AG08396 (cell line): Measurements from ENCODE around the gene SH3TC2.
A peak's percentile ranks its signal among the peaks of the same experiment; 100 is the strongest.

ENCODE experiments used
- DNase-seq: peaks from one replicate; pipeline ENCODE4 v3.0.0; 2012; ENCODE audit warnings: low spot score, mixed read lengths

SH3TC2 gene

DNA sequence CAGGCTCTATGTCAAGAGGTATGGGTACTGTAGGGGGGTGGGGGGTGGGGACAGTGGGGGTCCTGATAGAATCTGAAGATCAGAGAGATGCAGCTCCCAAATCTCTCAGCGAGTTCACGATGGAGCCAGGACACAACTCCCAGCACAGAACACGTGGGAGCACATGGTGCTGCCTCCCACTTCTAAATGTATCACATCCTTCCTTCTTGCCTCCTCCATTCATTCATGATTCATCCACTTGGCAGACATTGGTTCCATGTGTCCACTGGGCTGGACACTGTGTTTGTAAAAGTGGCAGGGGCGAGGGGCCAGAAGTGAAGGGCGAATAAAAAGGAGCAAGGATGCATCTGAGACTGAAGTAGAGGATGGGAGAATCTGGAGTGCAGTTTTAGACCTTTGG is 33.9 kb downstream of the SH3TC2 start:
- DNase-seq = no peak

DNA sequence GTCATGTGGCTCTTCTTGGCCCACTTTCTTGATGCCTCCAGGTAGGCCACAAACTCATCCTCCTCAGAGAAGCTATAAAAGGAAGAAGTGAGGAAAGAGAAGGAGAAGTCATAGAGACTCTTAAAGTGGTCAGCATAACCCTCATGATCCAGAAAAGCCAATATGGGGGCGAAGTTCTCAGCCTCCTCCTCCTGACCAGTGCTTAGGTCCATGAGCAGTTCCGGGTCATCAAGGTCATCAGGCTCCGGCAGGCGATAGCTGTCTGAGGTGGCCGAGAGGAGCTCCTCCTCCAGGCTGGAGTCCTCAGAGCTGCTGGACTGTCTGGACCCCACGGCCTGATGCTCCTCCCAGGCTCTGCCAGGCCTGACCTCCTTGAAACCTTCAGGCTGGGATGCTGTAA is 34.7 kb downstream of the SH3TC2 start:
- no peak for DNase-seq

DNA sequence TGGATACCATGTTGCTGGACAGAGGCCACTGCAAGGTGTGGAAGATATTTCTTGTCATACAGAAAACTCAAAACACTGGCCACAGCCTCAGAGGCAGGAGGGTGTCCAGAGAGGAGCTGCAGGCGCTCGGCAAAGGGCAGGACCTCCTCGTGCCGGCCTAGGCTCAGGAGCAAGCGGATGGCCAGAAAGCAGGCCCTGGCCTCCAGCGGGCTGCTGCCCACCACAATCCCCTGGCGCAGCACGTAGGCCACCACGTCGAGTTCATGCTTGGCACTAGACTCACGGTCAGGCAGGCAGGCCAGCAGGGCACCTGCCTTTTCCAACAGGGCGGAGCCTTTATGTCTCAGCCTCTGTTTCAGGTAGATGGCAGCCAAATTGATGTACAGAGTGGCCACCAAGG is 35.2 kb downstream of the SH3TC2 start:
- DNase-seq = no peak

DNA sequence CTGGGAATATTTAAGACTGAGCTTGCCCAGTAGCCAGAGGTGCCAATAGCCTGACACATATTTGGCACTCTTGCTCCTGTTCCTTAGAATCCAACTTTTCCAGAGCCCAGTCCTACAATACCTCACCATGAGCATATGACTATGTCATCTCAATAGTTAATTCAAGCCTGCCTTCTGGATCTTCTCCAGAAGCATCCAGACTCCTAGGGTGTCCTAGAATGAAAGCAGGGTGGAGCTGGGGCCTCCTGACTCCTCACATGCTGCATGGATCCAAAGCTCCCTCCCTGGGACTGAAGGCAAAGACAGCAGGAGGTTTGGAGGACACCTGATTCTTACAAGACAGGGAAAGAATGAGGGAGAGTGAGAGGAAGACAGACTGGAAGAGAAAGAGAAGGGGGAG is 37.9 kb downstream of the SH3TC2 start:
- no peak for DNase-seq

DNA sequence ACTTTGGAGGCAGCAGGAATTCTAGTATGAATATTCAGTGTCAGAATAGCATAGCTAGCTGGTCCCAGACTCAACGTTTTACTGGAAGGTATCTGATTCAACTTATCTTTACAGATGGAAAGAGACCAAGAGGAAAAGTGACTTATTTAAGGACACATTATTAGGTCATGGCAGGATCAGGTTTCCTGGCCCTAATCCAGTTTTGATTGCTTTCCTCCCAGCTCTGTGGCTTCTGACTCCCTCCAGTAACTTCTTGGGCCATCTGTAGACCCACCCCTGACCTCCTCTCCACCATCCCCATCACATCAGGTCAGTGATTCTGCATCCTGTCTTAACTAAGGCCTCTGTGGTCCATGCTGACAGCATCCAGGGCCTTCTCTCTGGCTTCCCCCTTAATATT is 38.4 kb downstream of the SH3TC2 start:
- peak; percentile 35 for DNase-seq

DNA sequence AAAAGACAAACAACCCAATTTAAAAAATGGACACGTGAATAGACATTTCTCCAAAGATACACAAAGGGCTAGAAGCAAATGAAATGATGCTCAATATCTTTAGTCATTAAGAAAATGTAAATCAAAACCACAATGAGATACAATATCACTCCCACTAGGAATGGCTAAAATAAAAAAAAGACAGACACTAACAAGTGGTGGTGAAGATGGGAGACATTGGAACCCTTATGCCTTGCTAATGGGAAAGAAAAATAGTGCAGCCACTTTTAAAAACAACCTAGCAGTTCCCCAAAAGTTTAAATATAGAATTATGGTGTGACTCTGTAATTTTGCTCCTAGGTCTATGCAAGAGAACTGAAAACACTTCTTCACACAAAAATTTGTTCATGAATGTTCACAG is 40.7 kb downstream of the SH3TC2 start:
- DNase-seq = no peak

DNA sequence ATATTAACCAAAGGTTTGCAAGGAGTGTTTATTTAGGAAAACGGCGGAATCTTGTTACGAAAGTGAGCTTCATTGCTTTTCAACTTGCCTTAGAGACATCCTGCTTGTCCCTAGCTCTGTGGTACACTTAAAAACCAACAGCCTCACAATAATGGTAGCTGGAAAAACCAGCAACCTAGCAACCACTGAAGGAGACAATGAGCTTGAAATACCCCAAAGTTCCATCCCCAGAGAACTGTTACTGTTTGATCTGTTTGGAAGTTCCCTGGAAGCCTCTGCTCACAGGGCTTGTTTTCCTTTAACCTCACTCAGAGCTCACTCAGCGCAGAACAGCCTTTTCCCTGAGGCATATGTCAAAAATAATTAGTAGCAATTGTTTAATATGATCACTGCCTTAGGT is 43.2 kb downstream of the SH3TC2 start:
- DNase-seq = no peak

DNA sequence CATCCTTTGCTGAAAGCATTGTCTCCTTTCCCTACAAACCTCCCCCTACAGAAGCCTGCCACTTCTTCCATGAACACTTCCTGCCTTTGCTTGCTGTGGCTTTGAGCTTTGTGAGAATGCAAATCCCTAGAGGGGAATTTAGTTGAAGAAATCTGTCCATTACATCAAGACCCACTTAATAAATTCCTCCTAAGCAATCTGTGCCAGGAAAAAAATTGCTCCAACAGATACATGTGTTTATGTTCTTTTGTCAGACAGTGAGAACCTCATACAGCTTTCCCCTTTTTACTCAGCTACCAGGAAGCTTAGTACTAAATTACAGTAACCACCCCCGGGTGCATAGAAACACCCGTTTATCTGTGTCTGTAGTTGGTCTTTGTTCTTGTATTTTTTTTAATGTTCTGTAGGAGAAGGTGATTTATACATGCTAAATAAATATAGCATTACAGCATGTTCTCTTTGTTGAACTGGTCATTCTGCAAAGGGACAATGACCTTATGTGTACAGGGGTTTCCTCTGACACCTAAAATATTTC is 43.9 kb downstream of the SH3TC2 start:
- no peak for DNase-seq

DNA sequence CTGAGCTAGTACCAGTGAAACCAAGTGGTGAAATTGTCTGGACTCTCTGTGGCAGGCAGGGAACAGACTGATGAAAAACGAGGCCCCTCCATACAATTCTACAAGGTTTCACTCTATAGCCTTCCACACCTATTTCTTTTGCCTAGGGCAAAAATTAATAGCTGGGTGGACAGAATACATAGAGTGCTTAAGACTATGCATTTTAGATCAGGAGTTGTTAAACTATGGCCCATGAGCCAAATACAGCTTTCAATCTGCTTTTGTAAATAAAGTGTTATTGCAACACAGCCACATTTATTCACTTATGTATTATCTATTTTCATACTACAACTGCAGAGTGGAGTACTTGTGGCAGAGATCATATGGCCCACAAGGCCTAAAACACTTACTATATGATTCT is 45.2 kb downstream of the SH3TC2 start:
- no peak for DNase-seq

DNA sequence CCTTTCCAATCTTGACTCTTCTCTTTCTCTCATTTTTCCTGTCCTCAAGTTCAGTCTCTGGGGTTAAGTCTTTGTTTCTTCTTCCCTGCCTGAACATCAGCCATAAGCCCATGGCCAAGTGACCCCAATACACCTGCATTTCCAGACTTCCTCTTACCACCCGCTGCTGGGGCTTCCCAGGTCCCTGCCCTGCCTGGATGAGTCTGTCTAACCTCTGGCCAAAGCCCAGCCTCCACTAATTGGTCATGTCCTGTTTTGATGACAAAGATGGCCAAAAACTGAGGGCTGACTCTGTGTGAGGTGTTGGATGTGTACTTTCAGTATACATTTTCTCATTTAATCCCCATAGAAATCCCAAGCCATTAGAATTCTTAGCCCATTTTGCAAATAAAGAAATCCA is 47.3 kb downstream of the SH3TC2 start:
- DNase-seq = no peak

DNA sequence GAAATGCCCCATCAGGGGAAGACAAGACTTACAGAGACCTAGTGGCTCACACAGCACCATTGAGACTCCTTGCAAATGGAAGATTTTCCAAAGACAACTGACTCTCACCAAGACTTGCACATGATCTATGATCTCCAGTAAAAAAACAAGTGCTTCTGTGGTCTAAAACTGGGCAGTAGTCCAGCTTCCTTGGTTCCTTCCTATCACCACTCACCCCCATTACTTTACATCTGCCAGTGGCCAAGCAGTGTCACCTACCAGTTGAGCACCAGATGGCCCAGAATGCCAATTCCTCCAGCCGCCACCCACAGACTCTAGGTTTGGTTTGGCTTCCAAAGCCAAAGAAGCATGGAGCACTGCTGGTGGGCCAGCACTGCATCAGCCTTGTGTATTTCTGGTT is 47.7 kb downstream of the SH3TC2 start:
- DNase-seq = no peak

DNA sequence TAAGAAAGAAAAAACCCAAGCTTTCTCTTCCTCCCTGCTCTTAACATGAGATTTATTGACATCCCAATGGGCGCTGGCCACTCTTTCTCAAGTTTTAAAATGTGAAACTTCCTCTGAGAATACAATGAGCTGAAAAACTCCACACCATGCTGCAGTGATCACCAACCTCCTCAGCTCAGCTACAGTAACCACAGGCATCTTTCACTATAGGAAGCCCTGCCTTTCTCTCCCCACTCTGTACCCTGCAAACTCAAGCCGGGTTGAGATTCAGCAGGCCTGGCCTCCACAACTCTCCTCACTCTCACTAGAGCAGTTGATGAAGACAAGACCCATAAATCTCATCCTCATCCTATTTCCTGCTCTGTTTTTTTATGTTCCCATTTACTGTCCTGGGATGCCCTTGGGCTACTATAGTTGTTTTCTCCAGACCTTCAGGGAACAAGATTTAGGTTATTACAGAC is 48.3 kb downstream of the SH3TC2 start:
- no peak for DNase-seq

DNA sequence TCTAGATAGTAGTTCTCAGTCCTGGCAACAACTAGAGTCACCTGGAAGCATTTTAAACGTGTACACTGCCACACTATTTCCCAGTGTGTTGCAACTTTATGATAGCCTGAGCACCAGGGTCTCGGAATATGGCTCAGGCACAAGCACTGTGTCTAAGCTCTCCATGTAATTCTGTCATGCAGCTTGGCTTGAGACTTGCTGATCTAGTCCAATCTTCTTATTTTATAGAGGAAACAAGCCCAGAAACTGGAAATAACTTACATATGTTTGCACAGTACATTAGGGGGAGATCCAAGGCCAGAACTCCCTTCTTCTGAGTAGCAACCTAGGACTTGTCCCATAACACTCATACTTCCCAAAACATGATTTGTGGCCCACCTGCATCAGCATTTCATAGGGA is 49.1 kb downstream of the SH3TC2 start:
- DNase-seq = no peak

DNA sequence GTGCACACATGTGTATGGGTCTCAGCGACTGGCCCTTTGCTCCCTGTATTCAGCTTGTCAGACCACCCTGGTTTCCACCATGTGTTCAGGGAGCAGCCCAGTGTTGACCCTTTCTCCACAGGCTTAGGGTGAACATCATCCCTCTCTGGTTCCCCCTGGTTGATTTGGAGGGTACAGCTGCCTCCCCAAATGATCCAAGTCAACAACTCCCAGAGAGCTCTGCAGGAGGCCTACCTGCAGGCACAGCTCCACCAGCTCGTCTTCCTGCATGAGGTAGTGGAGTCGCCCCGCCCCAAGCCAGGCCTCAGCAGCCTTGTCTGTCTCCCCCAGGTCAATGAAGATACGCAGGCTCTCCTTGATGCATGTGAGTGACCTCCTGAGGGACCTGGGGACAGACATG is 50.5 kb downstream of the SH3TC2 start:
- no peak for DNase-seq

DNA sequence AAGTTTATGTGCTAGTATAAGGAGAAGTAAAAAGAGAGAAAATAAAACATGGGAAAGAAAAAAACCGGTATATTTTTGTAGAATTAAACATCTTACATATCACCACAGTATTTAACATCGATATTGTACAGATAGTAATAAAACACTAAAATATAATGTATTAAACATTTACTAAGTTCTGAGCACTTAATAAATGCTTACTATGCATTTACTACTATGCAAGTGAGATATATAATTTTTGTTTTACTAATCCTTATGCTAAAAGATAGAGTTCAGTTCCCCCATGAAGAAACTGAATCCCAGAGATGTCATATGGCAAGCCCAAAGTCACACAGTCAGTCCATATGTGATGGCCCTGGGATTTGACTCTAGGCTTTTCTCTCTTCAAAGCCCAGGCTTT is 51.1 kb downstream of the SH3TC2 start:
- DNase-seq = no peak

DNA sequence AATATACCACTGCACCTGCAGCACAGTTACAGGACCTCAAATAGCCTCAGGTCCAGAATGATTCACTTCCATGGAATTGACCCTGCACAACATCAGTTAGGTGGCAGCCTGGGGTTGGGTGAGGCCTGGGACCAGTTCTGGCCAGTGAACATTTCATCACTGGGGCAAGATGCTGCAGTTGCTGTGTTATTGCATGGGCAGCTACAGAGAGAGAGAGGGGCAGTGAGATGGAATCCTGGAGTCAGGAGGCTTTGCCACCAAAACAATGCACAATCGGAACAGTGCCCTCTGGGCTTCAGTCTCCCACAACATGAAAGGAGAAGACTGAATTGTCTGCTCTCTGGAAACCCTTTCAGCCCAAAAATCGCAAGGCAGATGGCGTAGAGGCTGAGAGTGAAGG is 51.8 kb downstream of the SH3TC2 start:
- DNase-seq = no peak

DNA sequence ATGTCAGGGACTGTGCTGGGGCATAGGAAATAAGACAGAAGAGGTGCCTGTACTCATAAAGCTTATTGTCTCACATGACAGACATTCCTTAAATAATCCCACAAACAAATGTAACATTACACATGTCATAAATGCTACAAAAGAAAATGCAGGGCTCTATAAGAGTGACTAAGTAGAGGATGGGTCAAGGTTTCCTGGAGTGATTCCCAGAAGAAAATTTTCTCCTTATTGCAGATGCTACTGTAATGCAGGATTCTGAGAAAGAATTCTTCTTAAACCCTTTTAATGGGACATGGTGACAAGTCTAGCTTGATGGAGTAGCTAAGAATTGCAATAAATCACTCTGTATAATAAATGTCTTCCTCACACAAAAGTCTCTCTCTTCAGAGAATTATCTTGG is 55.7 kb downstream of the SH3TC2 start:
- DNase-seq = no peak

DNA sequence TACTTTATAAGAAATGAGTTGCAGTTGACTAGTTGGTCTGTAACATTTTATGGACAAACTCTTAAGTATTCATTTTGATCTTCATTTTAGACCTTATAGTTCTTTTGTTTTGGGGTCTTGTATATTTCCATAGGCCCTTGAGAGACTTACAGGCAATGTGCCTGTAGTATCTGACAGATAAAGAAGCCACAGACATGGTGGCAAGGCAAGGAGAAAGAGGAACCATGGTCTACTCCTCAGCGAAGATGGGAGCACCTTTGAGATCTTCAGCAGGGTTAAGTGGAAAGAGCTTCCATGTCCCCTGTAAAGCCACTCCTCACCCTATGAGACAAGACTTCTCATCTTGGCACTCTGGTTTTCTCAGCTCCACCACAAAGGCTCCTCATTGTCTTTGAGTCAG is 56.4 kb downstream of the SH3TC2 start:
- DNase-seq = no peak

DNA sequence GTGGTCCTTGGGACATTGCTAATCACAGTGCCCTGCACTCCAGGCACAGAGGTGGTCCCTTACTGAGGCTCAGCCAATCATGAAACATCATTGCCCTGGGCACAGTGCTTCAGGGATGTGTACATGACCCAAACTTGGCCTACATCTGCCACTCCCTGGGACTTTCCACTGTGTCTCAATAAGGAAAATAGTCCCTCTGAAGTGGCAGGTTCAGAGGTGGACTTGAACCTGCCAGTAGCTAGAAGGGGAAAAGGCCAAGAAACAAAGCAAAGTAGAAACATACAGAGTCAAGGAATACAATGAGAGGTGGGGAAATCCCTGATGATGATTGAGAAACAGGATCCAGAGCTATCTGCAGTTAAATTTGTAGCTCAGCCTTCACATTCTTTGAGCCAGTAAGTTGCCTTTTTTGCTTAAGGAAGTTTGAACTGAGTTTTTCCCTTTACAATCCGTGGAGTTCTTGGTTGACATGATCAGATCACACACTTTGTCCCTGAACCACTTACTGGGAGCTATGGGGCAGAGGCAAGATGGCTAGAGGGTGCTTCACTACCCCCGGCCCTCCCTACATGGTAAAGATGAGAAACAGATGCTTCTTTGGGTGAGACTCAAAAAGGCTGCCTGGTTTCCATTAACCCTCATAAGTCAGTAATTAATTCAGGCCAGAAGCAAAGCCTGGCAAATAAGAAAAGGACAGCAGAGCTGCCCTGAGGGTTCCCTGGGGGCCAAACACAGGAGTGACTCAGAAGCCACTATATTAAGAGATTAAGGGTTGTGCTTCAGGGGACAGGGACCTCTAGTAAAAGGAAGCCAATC is 57.6 kb downstream of the SH3TC2 start:
- DNase-seq = no peak

DNA sequence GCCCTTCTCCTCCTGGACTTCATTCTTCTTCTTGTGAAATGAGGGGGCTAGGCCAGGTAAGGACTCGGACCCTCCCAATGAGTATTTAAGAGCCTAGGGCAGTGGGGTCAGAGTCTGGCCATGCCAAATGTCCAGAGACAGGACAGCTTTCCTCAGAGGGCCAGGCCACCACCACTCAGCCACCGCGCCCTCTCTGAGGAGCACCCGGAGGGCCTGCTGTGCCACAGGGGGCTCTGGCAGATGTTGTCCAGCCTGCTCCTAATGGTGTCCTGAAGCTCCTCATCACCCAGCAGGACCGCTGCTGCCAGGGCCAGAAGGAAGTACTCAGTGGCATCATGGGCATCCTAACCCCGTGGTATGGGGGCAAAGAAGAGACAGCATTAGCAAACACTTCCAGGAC is 58.3 kb downstream of the SH3TC2 start:
- no peak for DNase-seq

DNA sequence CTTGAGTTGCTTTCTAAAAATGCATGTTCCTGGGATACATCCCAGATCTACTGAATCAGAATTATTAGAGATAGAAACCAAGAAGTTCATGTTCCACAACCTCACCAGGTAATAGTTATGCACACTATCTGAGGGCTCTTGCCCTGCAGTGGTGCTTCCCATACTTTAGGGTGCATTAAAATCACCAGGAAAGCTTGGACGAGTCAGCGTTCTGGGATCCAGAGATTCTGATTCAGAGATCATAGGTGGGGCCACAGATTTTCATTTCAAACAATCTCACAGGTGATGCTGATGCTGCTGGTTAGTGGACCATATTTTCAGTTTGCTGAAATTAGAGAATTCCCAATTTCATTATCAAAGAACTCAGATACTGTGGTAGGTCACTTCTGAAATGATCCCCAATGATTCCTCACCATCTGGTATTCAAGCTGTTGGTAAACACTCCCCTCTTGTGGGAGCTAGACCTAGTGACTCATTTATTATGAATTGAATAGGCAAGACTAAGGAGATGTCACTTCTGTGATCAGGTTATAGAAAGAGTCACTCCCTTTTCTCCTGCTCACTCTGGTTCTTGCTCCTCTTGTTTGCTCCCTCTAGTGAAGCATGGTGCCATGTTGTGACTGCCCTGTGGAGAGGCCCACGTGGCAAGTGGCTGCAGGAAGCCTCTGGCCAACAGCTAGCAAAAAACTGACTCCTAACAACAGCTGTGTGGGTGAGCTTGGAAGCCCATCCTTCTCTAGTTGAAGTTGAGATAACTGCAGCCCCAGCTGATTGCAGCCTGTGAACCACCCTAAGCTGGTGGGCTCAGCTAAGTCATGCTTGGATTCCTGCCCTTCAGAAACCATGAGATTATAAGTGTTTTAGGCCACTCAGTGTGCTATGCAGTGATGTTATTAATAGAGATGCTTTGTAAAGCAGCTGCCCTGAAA is 59.8 kb downstream of the SH3TC2 start:
- DNase-seq = no peak

DNA sequence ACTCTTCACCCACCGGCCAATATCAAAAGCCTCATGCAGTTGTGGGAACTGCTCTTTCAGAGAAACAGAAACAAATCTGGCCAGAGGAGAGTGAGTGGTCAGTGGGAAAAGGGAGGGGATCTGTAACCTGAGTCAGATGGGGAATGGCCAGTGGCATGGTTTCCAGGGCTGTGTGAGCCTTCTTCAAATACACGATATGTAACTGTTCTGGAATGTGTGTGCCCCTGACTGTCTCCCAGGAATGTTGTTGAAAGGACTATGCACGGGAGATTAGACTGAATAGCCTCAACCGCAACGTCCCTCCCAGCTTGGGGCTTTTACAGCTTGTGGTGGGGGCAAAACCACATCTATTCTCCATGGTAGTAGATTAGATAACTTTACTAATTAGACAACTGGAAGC is 60.8 kb downstream of the SH3TC2 start:
- DNase-seq = peak; percentile 88

DNA sequence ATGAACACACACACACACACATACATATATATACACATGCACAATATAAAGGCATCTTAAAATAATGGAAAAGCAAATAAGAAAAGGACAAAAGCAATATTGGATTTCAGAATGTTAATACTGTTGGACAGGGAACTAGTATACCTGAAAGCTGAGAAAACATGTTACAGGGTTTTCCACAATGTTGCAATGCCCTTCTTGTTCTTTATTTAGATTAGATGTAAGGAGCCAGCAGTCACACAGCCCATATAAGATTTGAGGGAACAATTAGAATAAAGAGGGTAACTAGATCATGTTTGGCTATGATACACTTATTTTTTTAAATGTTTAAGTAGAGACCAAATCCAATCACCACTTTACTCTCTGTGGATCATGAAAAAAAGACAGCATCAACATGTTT is 61.7 kb downstream of the SH3TC2 start:
- no peak for DNase-seq
